ENCODE data around the gene ARHGEF4. TPM values are rescaled to one million over a fixed set of nuclear protein-coding genes. Genes with fewer than 3 reads are reported as not detected.

Gene ARHGEF4
- total RNA-seq, 6 experiments from 2014 or later: 0.44 to 6.7 (median 0.67) TPM; not detected in 2

GRCh38 chr2:131042148-131042775 lies 205.5 kb downstream of the ARHGEF4 start:
- intact Hi-C loops (cut with DNase I): no loop called here

GRCh38 chr2:131043199-131044074 lies 206.7 kb downstream of the ARHGEF4 start:
- intact Hi-C loops (cut with DNase I): no loop called here
- TF ChIP-seq CTCF (IDR thresholded peaks at IDR 0.05): no peak
- peaks cover 0 to 17% (median under 1%) of the 10 kb centered on the region in 4 donors for H3K36me3 ChIP-seq
- no peaks in the 10 kb centered on the region for H3K4me1 ChIP-seq
- H3K4me3 ChIP-seq: no peak overlapping the region
- no peak for DNase-seq
- H3K9me3 ChIP-seq: no peaks in the 10 kb centered on the region
- no peak overlapping the region for H3K27ac ChIP-seq
- no peaks in the 10 kb centered on the region for H3K27me3 ChIP-seq
- ATAC-seq: no peak
- WGBS (ENCODE audit: insufficient coverage, low coverage, low lambda C conversion rate, missing lambda C conversion rate): 90% methylated on average over 8 of the region's 18 CpGs

More at GRCh38 chr2:131042148-131042775, 205.5 kb downstream of the ARHGEF4 start:
- Histone ChIP-seq H3K27me3 (no peaks in the 10 kb centered on the region), H3K4me1 (no peaks in the 10 kb centered on the region), H3K27ac (no peak overlapping the region), H3K36me3 (peaks cover 0 to 7% (median under 1%) of the 10 kb centered on the region in 4 donors), H3K9me3 (no peaks in the 10 kb centered on the region), H3K4me3 (no peak overlapping the region)
- ATAC-seq (no peak), DNase-seq (no peak)
- 83% methylated on average over 6 of the region's 7 CpGs for whole genome bisulfite sequencing (ENCODE audit: insufficient coverage, low coverage, low lambda C conversion rate, missing lambda C conversion rate)
- no peak for TF ChIP-seq CTCF (IDR thresholded peaks at IDR 0.05)
- TF ChIP-seq POLR2A (IDR thresholded peaks at IDR 0.05): no peak

- TF ChIP-seq POLR2A (IDR thresholded peaks at IDR 0.05) (no peak), CTCF (IDR thresholded peaks at IDR 0.05) (no peak)
- Histone ChIP-seq H3K4me3 (no peak overlapping the region), H3K27me3 (no peaks in the 10 kb centered on the region), H3K27ac (no peak overlapping the region), H3K36me3 (peaks cover 0 to 24% (median 3%) of the 10 kb centered on the region in 4 donors), H3K9me3 (no peaks in the 10 kb centered on the region), H3K4me1 (no peaks in the 10 kb centered on the region)
- DNase-seq: no peak
- 100% methylated on average over 1 of the region's 24 CpGs for WGBS (ENCODE audit: insufficient coverage, low coverage, low lambda C conversion rate, missing lambda C conversion rate)
- intact Hi-C loops (cut with DNase I): no loop called here
- ATAC-seq: no peak
These were observed 207.5 kb downstream of the ARHGEF4 start for GRCh38 chr2:131044075-131044756.

GRCh38 chr2:131044757-131045150 lies 208.0 kb downstream of the ARHGEF4 start:
- intact Hi-C loops (cut with DNase I): no loop called here
- ATAC-seq (no peak), DNase-seq (no peak)
- H3K36me3 ChIP-seq: peaks cover 0 to 30% (median 6%) of the 10 kb centered on the region in 4 donors
- no peaks in the 10 kb centered on the region for H3K4me1 ChIP-seq
- WGBS (ENCODE audit: insufficient coverage, low coverage, low lambda C conversion rate, missing lambda C conversion rate): 79% methylated on average over 3 of the region's 11 CpGs
- TF ChIP-seq POLR2A (IDR thresholded peaks at IDR 0.05): no peak
- TF ChIP-seq CTCF (IDR thresholded peaks at IDR 0.05): no peak
- no peak overlapping the region for H3K27ac ChIP-seq
- no peak overlapping the region for H3K4me3 ChIP-seq
- no peaks in the 10 kb centered on the region for H3K9me3 ChIP-seq
- H3K27me3 ChIP-seq: no peaks in the 10 kb centered on the region
